HEK293 (cell line): ENCODE data around the gene VCL.

ENCODE experiments used
- YY1 ChIP-seq: fragments of 450-650 bp; formaldehyde crosslinking; IDR thresholded peaks from 2 replicates; pipeline ENCODE4 v1.5.1; 2018; ENCODE audit warnings: missing biosample characterization, missing genetic modification characterization
- ZBTB7A ChIP-seq: fragments of 450-650 bp; formaldehyde crosslinking; IDR thresholded peaks from 2 replicates; pipeline ENCODE4 v1.5.1; 2016; ENCODE audit warnings: low read depth, missing biosample characterization, missing genetic modification characterization
- ZNF132 ChIP-seq: fragments of 450-650 bp; formaldehyde crosslinking; IDR thresholded peaks from 2 replicates; pipeline ENCODE4 v1.5.1; 2017; ENCODE audit warnings: missing biosample characterization, missing genetic modification characterization, borderline replicate concordance
- ZNF274 ChIP-seq, 2 experiments: fragments of 200-500 bp in 1 of 2; fragments of 450-650 bp in 1 of 2; sonication (Bioruptor generic) in 1 of 2; formaldehyde crosslinking in 1 of 2; IDR thresholded peaks; 2 replicates each; pipeline versions ENCODE4 v1.5.1 to v1.6.1; 2014 to 2016; ENCODE audit warnings: borderline replicate concordance in 1 of 2, inconsistent platforms in 1 of 2, low read length in 1 of 2, missing biosample characterization in 1 of 2, missing genetic modification characterization in 1 of 2
- ZNF529 ChIP-seq: fragments of 450-650 bp; formaldehyde crosslinking; IDR thresholded peaks from 2 replicates; pipeline ENCODE4 v1.5.1; 2017; ENCODE audit warnings: missing genetic modification characterization, missing biosample characterization; ENCODE audit not compliant: insufficient replicate concordance
- TF ChIP-seq, protein P1 (sequence below): fragments of 450-650 bp; formaldehyde crosslinking; IDR thresholded peaks from 2 replicates; pipeline ENCODE4 v1.5.1; 2016; ENCODE audit warnings: missing biosample characterization, missing genetic modification characterization
- TF ChIP-seq, protein P2 (sequence below): fragments of 450-650 bp; IDR thresholded peaks from 2 replicates; pipeline ENCODE4 v1.5.1; 2018; ENCODE audit warnings: missing biosample characterization, missing genetic modification characterization

- TF ChIP-seq, protein P1, sequence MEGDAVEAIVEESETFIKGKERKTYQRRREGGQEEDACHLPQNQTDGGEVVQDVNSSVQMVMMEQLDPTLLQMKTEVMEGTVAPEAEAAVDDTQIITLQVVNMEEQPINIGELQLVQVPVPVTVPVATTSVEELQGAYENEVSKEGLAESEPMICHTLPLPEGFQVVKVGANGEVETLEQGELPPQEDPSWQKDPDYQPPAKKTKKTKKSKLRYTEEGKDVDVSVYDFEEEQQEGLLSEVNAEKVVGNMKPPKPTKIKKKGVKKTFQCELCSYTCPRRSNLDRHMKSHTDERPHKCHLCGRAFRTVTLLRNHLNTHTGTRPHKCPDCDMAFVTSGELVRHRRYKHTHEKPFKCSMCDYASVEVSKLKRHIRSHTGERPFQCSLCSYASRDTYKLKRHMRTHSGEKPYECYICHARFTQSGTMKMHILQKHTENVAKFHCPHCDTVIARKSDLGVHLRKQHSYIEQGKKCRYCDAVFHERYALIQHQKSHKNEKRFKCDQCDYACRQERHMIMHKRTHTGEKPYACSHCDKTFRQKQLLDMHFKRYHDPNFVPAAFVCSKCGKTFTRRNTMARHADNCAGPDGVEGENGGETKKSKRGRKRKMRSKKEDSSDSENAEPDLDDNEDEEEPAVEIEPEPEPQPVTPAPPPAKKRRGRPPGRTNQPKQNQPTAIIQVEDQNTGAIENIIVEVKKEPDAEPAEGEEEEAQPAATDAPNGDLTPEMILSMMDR (tag by site-specific recombination), result no peak
- TF ChIP-seq ZBTB7A (tag by site-specific recombination) (no peak), ZNF274 (IDR thresholded peaks at IDR 0.05; ENCODE audit: low read length) (no peak), ZNF274 (tag by site-specific recombination; IDR thresholded peaks at IDR 0.05; ENCODE audit: borderline replicate concordance) (no peak), ZNF132 (tag by site-specific recombination) (no peak), ZNF529 (no peak), YY1 (tag by site-specific recombination) (no peak)
- TF ChIP-seq, protein P2, sequence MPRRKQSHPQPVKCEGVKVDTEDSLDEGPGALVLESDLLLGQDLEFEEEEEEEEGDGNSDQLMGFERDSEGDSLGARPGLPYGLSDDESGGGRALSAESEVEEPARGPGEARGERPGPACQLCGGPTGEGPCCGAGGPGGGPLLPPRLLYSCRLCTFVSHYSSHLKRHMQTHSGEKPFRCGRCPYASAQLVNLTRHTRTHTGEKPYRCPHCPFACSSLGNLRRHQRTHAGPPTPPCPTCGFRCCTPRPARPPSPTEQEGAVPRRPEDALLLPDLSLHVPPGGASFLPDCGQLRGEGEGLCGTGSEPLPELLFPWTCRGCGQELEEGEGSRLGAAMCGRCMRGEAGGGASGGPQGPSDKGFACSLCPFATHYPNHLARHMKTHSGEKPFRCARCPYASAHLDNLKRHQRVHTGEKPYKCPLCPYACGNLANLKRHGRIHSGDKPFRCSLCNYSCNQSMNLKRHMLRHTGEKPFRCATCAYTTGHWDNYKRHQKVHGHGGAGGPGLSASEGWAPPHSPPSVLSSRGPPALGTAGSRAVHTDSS (tag by site-specific recombination), result no peak
Observed at GRCh38 chr10:74029943-74030342, 32.0 kb downstream of the VCL start.
